HCEC 1CT (cell line): ENCODE data around the gene PLXNB2.
"Not testable (repeated sequence)": the region's sequence is repeated elsewhere in the genome, so short reads cannot be mapped to it uniquely, and the experiment has no call there.

Experiments used
- DNase-seq: peaks from one replicate; pipeline ENCODE4 v3.0.0-alpha.2; 2017

The PLXNB2 gene, protein sequence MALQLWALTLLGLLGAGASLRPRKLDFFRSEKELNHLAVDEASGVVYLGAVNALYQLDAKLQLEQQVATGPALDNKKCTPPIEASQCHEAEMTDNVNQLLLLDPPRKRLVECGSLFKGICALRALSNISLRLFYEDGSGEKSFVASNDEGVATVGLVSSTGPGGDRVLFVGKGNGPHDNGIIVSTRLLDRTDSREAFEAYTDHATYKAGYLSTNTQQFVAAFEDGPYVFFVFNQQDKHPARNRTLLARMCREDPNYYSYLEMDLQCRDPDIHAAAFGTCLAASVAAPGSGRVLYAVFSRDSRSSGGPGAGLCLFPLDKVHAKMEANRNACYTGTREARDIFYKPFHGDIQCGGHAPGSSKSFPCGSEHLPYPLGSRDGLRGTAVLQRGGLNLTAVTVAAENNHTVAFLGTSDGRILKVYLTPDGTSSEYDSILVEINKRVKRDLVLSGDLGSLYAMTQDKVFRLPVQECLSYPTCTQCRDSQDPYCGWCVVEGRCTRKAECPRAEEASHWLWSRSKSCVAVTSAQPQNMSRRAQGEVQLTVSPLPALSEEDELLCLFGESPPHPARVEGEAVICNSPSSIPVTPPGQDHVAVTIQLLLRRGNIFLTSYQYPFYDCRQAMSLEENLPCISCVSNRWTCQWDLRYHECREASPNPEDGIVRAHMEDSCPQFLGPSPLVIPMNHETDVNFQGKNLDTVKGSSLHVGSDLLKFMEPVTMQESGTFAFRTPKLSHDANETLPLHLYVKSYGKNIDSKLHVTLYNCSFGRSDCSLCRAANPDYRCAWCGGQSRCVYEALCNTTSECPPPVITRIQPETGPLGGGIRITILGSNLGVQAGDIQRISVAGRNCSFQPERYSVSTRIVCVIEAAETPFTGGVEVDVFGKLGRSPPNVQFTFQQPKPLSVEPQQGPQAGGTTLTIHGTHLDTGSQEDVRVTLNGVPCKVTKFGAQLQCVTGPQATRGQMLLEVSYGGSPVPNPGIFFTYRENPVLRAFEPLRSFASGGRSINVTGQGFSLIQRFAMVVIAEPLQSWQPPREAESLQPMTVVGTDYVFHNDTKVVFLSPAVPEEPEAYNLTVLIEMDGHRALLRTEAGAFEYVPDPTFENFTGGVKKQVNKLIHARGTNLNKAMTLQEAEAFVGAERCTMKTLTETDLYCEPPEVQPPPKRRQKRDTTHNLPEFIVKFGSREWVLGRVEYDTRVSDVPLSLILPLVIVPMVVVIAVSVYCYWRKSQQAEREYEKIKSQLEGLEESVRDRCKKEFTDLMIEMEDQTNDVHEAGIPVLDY (N-terminal part only)

DNA sequence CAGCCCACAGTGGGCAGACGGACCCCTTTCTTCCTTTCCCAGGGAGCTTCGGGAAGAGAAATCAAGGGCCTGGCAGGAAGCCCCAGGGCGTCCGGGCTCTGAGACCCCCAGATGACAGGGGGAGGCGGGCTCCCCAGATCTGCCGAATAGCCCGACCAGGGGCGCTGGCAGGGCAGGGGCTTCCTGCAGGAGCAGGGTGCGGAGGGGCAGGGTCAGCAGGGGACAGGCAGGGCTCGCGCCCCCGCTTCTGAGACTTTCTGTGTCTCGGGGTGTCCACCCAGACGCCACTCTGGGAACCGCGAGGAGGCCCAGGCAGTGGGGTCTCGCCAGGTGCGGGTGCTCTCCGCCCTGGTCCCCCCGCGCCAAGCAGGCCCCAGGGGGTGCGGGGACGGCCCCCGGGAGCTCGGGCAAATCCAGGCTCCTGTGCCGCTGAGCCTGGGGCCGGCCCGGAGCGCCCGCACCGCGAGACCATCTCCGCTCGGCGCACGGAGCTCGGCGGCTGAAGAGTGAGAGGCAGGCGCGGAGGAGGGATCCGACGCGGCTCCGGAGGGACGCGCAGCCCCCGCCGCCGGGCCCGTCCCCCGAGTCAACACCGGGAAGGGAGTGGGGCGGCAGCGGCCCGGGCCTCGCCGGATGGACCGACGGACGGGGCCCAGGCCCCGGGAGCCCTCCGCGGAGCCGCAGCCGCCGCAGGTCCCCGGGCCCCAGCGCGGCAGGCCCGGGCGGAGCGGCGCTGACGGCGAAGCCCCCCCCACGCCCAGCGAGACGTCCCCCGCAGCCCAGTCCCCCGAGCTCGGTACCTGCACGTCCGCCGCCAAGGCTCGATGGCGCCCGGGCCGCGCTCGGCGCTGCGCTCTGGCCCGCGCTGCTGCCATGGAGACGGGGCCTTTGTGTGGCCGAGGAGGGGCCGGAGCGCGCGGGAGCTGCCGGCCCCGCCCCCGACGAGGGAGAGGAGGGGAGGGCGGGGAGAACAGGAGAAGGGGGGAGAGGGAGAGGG lies at the start of gene PLXNB2:
Gene PLXNB2, minus strand, starts transcription at position 894 of the 997 bp plus-strand sequence. CDS start 17,062 bp downstream, outside the sequence.
- peak; percentile 75 for DNase-seq

DNA sequence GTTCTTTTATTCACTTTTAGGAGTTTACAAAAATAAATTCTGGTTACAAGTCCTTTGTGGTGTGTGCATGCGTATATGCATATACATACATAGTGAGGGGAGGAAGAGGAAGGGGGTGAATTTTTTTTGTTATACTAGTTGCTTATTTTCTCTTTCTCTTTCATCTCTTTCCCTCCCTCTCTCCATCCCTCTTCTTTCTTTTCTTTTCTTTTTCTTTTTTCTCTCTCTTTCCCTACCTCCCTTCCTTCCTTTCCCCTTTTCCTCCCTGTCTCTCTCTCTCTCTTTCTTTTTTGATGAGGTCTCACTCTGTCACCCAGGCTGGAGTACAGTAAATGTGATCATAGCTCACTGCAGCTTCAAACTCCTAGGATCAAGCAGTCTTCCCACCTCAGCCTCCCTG lies 49.8 kb upstream of the PLXNB2 start:
- DNase-seq, result no peak

DNA sequence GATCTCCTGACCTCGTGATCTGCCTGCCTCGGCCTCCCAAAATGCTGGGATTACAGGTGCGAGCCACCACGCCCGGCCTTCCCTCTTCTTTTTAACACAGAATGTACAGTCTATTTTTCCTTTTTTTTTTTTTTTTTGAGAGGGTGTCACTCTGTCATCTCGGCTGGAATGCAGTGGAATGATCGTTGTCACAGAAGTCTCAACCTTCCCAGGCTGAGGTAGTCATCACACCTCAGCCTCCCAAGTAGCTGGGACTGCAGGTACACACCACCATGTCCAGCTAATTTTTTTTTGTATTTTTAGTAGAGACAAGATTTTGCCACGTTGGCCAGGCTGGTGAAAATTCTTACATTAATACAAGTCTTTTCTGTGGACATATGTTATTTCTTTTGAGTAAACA lies 48.7 kb upstream of the PLXNB2 start:
- DNase-seq, result no peak

DNA sequence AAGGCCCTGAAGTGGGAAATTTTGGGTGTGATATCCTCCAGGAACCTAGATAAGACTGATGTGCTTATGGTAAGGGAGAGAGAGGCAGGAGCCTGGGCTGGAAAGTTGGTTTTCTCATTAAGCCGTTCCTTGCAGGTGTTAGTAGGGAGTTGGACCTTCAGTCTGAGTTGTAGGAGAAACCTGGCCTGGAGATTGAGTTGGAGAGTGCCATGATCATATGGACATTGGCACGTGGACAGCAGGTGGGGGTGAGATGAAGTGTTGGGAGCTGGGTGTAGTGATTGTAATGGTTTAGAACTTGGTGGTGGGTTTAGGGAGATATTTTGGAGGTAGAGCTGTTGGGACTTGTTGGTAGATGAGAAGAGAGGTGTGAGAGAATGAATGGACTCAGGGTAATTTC lies 40.6 kb upstream of the PLXNB2 start:
- DNase-seq, result no peak

DNA sequence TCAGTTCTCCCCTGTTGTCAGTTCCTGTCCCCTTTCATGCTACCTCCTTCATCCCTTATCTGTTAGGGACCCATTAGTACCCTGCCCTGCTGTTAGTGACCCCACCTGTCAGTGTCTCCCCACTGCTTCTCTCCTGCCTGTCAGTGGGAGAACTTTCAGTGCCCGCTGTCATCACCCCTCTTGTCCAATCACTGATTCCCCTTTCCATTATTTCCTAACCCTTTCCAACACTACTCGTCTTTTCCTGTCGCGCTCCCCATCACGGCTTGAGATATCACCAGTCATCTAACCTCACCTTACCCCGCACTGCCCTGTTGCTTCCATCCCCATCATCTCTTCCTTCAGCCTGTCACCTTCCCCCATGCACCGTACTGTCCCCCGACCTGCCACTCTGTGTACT lies 39.7 kb upstream of the PLXNB2 start:
- DNase-seq, result no peak

DNA sequence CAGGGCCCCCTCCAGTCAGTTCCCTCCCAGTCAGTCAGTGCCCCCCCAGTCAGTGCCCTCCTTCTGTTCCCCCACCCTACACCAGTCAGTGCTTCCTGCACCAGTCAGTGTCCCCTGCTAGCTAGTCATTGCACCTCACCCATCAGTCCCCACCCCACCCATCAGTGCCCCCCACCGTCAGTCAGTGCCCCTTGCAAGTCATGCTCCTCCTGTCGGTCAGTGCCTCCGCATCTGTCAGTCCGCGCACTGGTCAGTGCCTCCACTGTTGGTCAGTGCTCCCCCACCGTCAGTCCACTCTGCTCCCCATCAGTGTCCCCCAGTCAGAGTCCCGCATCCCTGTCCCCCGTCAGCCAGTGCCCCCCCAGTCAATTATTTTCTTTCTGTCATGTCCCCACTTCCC lies 39.0 kb upstream of the PLXNB2 start:
- no peak for DNase-seq

DNA sequence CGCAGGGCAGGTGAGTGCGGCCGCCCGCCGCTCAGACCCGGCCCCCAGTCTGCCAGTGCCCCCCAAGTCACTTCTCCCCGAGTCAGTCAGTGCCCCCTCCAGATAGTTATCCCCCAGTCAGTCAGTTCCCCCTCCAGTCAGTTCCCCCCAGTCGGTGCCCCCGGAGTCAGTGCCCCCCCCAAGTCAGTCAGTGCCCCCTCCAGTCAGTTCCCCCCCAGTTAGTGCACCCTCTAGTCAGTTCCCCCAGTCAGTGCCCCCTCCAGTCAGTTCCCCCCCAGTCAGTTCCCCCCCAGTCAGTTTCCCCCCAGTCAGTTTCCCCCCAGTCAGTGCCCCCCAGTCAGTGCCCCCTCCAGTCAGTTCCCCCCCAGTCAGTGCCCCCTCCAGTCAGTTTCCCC lies 36.1 kb upstream of the PLXNB2 start:
- no peak for DNase-seq

DNA sequence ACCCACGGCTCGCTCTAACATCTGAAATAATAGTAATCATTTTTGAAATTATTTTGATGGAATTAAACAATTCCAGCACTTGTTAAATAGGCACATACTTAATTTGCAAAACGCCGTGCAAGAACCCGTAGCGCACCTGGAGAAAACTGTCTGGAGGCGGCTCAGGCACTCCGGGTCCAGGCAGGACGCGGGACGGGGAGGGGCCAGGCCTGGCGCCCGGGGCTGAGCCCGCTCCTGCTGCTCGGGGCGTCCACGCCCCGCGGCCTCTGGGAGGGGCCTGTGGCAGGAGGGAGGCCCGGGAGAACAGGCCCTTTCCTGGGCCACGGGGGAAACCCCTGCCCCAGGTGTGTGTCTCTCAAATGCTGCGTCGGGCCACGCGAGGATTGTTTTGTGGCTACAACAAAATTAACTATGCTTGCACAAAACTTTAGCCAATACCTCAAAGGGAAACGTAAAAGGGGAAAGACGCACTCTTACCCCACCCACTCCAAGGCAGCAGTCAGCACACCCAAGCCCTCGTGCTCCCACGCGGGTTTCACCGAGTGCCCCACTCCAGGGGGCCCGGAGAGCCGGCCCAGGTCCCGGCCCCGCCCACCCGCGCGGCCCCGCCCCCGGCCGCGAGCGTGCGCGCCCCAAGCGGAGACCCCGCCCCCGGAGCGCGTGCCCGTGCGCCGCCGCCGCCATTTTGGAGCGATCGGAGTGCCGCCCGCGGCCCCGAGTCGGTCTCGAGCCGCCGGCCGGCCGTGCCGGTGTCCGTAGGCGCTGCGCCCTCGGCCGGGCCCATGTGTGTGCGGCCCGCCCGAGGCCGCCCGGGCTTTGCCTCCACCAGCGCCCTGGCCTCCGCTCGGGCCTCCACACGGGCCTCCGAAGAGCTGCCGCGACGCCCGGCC lies 35.5 kb upstream of the PLXNB2 start, which contains the start of gene PPP6R2:
Gene PPP6R2, plus strand, starts transcription at position 677 of the 890 bp plus-strand sequence. CDS start 50,582 bp downstream, outside the sequence.
- DNase-seq, result peak; percentile 64

DNA sequence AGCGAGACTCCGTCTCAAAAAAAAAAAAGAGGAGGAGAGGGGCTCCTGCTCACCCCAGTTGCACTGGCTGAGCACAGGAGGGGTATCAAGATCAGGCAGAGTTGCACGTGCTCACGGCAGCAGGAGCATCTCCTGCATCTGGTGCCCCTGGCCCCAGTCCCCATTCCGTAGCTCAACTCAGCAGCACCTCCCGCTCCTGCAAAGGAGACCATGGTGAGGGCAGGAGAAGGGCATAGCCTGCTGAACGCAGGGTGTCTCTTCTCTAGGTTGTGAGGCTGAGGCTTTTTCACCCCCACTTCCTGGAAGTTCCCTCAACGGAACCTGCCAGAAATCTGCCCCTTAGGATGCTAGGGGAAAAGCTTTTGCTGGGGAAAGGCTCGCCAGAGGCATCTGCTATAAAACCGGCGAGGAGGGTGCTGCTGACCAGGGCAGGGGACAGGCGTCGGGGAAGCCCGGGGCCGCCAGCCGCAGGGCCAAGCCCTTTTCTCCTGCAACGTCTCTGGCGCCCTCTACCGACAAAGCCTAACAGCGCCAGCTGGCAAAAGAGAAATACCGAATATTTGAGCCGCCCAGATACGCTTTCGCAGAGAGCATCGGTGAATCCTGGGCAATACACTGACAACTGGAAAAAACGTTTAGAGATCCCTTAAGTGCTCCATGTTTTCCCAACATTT lies 34.7 kb upstream of the PLXNB2 start:
- peak; percentile 74 for DNase-seq

DNA sequence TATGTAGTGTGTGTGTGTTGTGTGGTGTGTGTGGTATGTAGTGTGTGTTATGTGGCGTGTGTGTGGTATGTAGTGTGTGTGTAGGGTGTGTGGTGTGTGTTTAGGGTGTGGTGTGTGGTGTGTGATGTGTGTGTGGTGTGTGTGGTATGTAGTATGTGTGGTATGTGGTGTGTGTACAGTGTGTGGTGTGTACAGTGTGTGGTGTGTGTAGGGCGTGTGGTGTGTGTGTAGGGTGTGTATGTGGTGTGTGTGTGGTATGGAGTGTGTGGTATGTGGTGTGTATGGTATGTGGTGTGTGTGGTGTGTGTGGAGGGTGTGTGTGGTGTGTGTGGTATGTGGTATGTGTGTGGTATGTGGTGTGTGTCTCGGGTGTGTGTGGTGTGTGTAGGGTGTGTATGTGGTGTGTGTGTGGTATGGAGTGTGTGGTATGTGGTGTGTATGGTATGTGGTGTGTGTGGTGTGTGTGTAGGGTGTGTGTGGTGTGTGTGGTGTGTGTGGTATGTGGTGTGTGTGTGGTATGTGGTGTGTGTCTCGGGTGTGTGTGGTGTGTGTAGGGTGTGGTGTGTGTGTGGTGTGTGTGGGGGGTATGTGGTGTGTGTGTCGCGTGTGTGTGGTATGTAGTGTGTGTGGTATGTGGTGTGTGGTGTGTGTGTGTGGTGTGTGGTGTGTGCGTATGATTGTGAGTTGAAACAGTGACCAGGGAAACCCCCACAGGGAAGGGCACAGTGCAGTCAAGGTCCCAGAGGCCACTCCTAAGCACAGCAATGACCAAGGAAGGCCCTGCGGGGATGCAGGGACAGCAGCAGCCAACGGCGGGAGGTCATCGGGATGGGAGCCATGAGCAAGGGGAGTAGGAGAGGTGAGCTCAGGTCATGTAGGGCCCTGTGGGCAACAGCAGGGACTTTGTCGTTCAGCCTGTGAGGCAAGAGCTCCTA lies 32.8 kb upstream of the PLXNB2 start:
- no peak for DNase-seq

DNA sequence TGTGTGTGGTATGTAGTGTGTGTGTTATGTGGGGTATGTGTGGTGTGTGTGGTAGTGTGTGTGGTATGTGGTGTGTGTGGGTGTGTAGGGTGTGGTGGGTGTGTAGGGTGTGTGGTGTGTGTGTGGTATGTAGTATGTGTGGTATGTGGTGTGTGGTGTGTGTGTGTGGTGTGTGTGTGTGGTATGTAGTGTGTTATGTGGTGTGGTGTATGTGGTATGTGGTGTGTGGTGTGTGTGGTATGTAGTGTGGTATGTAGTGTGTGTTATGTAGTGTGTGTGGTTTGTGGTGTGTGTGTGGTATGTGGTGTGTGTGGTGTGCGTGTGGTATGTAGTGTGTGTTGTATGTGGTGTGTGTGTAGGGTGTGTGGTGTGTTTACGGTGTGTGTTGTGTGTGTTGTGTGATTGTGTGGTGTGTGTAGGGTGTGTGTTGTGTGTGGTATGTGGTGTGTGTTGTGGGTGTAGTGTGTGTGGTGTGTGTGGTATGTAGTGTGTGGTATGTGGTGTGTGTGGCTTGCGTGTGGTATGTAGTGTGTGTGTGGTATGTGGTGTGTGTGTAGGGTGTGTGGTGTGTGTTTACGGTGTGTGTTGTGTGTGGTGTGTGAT lies 31.5 kb upstream of the PLXNB2 start:
- DNase-seq, result no peak

DNA sequence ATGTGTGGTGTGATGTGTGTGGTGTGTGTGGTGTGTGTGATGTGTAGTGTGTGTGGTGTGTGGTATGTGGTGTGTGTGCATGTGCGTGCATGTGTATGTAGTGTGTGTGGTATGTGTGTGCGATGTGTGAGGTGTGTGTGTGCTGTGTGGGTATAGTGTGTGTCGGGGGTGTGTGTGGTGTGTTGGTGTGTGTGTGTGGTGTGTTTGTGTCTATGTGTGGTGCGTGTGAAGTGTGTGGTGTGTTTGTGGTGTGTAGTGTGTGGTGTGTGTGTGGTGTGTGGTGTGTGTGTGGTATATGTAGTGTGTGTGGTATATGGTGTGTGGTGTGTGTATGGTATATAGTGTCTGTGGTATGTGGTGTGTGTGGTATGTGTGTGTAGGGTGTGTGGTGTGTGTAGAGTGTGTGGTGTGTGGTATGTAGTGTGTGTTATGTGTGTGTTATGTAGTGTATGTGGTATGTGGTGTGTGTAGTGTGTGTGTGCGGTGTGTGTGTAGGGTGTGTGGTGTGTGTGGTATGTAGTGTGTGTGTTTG lies 30.7 kb upstream of the PLXNB2 start:
- no peak for DNase-seq

DNA sequence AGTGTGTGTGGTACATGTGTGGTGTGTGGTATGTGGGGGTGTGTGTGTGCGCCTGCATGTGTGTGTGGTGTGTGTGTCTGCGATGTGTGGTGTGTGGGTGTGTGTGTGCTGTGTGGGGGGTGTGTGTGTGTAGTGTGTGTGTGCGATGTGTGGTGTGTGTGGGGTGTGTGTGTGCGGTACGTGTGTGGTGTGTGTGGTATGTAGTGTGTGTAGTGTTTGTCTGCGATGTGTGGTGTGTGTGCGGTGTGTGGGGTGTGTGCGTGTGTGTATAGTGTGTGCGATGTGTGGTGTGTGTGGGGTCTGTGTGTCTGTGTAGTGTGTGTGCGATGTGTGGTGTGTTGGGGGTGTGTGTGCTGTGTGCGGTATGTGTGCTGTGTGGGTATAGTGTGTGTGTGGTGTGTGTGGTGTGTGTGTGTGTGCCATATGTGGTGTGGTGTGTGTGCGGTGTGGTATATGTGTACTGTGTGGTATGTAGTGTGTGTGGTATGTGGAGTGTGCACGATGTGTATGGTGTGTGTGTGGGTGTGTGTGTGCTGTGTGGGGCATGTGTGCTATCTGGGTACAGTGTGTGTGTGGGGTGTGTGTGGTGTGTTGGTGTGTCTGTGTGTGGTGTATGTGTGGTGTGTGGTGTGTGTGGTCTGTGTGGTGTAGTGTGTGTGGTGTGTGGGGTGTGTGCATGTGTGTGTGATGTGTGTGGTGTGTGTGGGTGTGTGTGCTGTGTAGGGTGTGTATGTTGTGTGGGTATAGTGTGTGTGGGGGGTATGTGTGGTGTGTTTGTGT lies 30.0 kb upstream of the PLXNB2 start:
- DNase-seq, result no peak

DNA sequence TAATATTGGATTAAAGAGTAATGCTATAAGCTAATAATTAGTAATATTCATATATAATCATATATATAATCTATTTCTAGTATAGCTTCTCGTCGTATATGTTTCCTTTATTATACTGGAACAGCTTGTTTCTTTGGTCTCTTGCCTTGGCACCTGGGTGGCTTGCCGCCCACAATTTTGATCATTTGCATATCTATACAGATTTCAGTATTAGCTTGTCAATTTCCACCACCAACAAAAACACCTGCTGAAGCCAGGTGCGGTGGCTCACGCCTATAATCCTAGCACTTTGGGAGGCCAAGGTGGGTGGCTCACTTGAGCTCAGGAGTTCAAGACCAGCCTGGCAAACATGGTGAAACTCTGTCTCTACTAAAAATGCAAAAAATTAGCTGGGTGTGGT lies 27.0 kb upstream of the PLXNB2 start:
- not testable (repeated sequence) for DNase-seq

DNA sequence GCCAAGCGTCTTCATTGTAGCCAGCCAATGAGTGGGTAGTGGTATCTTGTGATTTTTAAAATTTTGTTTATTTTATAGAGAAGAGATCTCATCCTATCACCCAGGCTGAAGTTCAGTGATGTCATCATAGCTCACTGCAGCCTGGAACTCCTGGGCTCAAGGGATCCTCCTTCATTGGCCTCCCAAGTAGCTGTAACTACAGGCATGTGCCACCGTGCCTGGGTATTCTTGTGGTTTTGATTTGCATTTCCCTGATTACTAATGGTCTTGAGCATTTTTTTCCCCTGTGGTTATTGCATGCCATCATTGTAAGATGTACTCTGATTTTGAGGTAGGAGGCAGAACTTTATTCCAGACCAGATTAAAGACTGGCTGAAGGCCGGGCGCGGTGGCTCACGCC lies 21.8 kb upstream of the PLXNB2 start:
- DNase-seq, result peak; percentile 45

DNA sequence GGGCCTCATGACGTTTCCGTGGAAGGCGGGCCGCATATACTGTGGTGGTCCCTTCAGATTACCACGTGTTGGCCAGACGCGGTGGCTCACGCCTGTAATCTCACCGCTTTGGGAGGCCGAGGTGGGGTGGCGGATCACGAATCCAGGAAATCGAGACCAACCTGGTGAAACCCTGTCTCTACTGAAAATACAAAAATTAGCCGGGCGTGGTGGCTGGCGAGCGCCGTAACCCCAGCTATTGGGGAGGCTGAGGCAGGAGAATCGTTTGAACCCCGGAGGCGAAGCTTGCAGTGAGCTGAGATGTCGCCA lies 20.2 kb upstream of the PLXNB2 start:
- no peak for DNase-seq

DNA sequence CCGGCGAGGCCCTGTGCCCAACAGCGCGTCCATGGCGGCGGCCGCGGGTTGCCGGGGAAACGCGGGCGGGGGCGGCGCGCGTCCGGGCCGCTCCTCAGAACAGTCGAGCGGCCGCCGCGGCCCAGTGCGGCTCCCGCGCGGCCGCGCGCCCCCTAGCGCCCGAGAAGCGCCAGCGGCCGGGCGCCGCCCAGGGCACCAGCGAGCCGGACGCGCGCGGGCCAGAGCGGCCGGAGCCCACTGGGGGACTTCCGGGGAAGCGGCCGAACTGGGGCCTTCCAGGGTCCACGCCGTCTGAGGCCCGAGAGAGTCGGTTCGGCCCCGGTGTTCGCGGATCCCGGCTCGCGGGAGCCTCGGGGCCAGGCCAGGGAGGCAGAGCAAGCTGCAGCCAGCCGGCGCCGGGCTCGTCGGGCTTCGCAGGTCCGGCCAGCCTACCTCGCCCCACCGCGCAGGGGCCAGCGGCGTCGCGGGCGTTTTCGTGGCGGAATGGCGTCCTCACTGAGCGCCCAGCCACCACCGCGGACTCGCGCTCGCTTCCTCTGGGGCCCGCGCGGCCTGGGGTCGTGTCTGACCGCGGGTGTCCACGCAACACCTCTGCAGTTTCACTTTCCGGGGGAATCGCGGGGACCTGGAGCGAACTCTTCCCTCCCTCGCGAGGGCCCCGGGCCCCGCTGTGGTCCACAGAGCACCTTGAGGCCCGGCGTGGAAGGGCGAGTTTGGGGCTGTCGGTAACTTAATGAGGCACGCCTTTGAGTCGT lies 19.7 kb upstream of the PLXNB2 start, which contains the start of gene DENND6B:
Gene DENND6B, minus strand, starts transcription at position 57 of the 755 bp plus-strand sequence. Its CDS starts 24 bp downstream, at position 33.
- peak; percentile 83 for DNase-seq
